Measurements from ENCODE around the gene PLCG2.

DNA sequence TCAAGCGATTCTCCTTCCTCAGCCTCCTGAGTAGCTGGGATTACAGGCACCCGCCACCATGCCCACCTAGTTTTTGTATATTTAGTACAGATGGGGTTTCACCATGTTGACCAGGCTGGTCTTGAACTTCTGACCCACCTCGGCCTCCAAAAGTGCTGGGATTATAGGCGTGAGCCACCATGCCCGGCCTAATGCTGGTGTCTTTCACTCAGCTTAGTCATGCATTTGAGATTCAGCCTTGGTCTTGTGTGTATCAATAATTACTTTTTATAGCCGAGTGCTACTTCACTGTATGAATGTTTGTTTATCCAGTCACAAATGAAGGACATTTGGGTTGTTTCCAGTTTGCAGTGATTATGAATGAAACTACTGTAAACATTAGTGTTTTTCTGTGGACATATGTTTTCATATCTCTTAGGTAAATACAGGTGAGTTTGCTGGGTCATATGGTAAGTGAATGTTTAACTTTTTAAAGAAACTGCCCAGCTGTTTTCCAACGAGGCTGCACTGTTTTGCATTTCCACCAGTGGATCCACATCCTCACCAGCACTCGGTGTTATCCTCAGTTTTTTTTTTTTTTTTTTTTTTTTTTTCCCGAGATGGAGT, 11.0 kb upstream of the PLCG2 start:
- TF ChIP-seq SIN3A (IDR thresholded peaks at IDR 0.05; ENCODE audit: borderline replicate concordance, insufficient read depth, low read length) (no peak), POLR2AphosphoS5 (IDR thresholded peaks at IDR 0.05; ENCODE audit: low read depth, low read length) (no peak)

All from PFSK-1 (cell line).